Measurements from ENCODE around the gene EXOC4.

GRCh38 chr7:133345690-133346421 lies 93.0 kb downstream of the EXOC4 start:
- no peak for TF ChIP-seq POLR2A (IDR thresholded peaks at IDR 0.05; ENCODE audit: low read length)
- TF ChIP-seq GATA1 (IDR thresholded peaks at IDR 0.05; ENCODE audit: low read depth, low read length): no peak

Measured in erythroblast (primary cell).